Activated CD4-positive, alpha-beta T cell treated with anti-CD3 and anti-CD28 coated beads for 1 hour (primary cell): ENCODE results near the gene XIRP1.
"Not testable (repeated sequence)": the region's sequence is repeated elsewhere in the genome, so short reads cannot be mapped to it uniquely, and the experiment has no call there.

Experiments
- DNase-seq: peaks from one replicate; pipeline ENCODE4 v3.0.0-alpha.2; 2020

XIRP1 gene

GRCh38 chr3:39184081-39184967, 8.1 kb downstream of the XIRP1 start:
- DNase-seq: no peak

GRCh38 chr3:39183211-39184080, 8.9 kb downstream of the XIRP1 start:
- no peak for DNase-seq

- DNase-seq: no peak
Observed at GRCh38 chr3:39181408-39182335, 10.7 kb downstream of the XIRP1 start.

- peak; percentile 87 for DNase-seq
Observed at GRCh38 chr3:39180546-39181346, 11.6 kb downstream of the XIRP1 start.

- DNase-seq: no peak
Observed at GRCh38 chr3:39180183-39180545, 12.2 kb downstream of the XIRP1 start.

GRCh38 chr3:39178553-39178952, 13.8 kb downstream of the XIRP1 start:
- no peak for DNase-seq

GRCh38 chr3:39177708-39178332, 14.6 kb downstream of the XIRP1 start:
- DNase-seq: peak; percentile 59

- no peak for DNase-seq
Observed at GRCh38 chr3:39176025-39176714, 16.2 kb downstream of the XIRP1 start.

- DNase-seq: no peak
Observed at GRCh38 chr3:39173318-39174125, 18.9 kb downstream of the XIRP1 start.

GRCh38 chr3:39171860-39172259, 20.5 kb downstream of the XIRP1 start:
- no peak for DNase-seq

- DNase-seq: not testable (repeated sequence)
Observed at GRCh38 chr3:39170877-39171276, 21.5 kb downstream of the XIRP1 start.

- DNase-seq: no peak
Observed at GRCh38 chr3:39170461-39170860, 21.9 kb downstream of the XIRP1 start.

- no peak for DNase-seq
Observed at GRCh38 chr3:39169712-39170111, 22.7 kb downstream of the XIRP1 start.

- DNase-seq: no peak
Observed at GRCh38 chr3:39168156-39168780, 24.1 kb downstream of the XIRP1 start.

- DNase-seq: no peak
Observed at GRCh38 chr3:39166932-39167532, 25.4 kb downstream of the XIRP1 start.

- no peak for DNase-seq
Observed at GRCh38 chr3:39166134-39166710, 26.2 kb downstream of the XIRP1 start.

GRCh38 chr3:39165518-39165917, 26.9 kb downstream of the XIRP1 start:
- no peak for DNase-seq

- DNase-seq: no peak
Observed at GRCh38 chr3:39164414-39164813, 28.0 kb downstream of the XIRP1 start.
